AG09319 (cell line): Measurements from ENCODE around the gene ACTR2.
"Not testable (repeated sequence)": the region's sequence is repeated elsewhere in the genome, so short reads cannot be mapped to it uniquely, and the experiment has no call there.

Experiments
- DNase-seq: peaks from one replicate; pipeline ENCODE4 v3.0.0-alpha.2; 2010; ENCODE audit warnings: low read depth; ENCODE audit errors: extremely low read depth
- CTCF ChIP-seq: IDR thresholded peaks from 2 replicates; pipeline ENCODE4 v1.5.1; 2011; ENCODE audit warnings: low read depth, mild to moderate bottlenecking, inconsistent platforms, low read length, moderate library complexity

ACTR2 gene

GRCh38 chr2:65214361-65214760 lies 13.3 kb upstream of the ACTR2 start:
- DNase-seq, result no peak
- no peak for TF ChIP-seq CTCF

GRCh38 chr2:65214843-65215242 lies 12.8 kb upstream of the ACTR2 start:
- no peak for DNase-seq
- TF ChIP-seq CTCF, result no peak

GRCh38 chr2:65215946-65216345 lies 11.7 kb upstream of the ACTR2 start:
- DNase-seq, result no peak
- TF ChIP-seq CTCF, result no peak

GRCh38 chr2:65220432-65221131 lies 7.0 kb upstream of the ACTR2 start:
- DNase-seq, result no peak
- no peak for TF ChIP-seq CTCF

- not testable (repeated sequence) for DNase-seq
Measured at GRCh38 chr2:65221275-65221674, 6.4 kb upstream of the ACTR2 start.

GRCh38 chr2:65227020-65227455 lies 593 bp upstream of the ACTR2 start:
- DNase-seq, result no peak
- no peak for TF ChIP-seq CTCF

- TF ChIP-seq CTCF, result no peak
- DNase-seq, result no peak
Measured at GRCh38 chr2:65228263-65228750, 676 bp downstream of the ACTR2 start.

GRCh38 chr2:65231121-65231520 lies 3.5 kb downstream of the ACTR2 start:
- no peak for DNase-seq

More at GRCh38 chr2:65231121-65231520, 3.5 kb downstream of the ACTR2 start:
- TF ChIP-seq CTCF, result no peak
